ENCODE data around the gene ZNF613. TPM values are rescaled to one million over a fixed set of nuclear protein-coding genes. Genes with fewer than 3 reads are reported as not detected.

ZNF613 gene
- total and polyA plus RNA-seq, 10 donors, result 2.8 to 11.6 (median 5.4) TPM

- peaks cover 40 to 100% (median 100%) of the 10 kb centered on the region in 8 donors for H3K9me3 ChIP-seq
- no peak overlapping the region for H3K4me3 ChIP-seq
- no peaks in the 10 kb centered on the region for H3K27me3 ChIP-seq (replicated peaks in 1 of 7)
- no peak overlapping the region for H3K27ac ChIP-seq
- no peak for DNase-seq
- H3K4me1 ChIP-seq, result no peaks in the 10 kb centered on the region
- intact Hi-C loops (cut with DNase I; ENCODE audit: low total_unique reads), result no loop called here
- H3K36me3 ChIP-seq, result peaks cover 56 to 100% (median 99%) of the 10 kb centered on the region in 6 donors
- 94 to 100% (median 98%) methylated on average over 2 of the region's 2 CpGs for WGBS, 5 donors
- no peak for TF ChIP-seq CTCF (IDR thresholded peaks at IDR 0.05 in 8 of 11, conservative IDR thresholded peaks at IDR 0.05 in 3 of 11)
- no peak for TF ChIP-seq POLR2A (IDR thresholded peaks at IDR 0.05)
- no peak for TF ChIP-seq POLR2AphosphoS5 (IDR thresholded peaks at IDR 0.05)
These were observed 11.7 kb downstream of the ZNF613 start for GRCh38 chr19:51938936-51939335.

GRCh38 chr19:51944798-51945552, 17.7 kb downstream of the ZNF613 start:
- H3K4me3 ChIP-seq, result peak overlapping the region in 1 of 8 donors; percentile 31
- H3K9me3 ChIP-seq, result peaks cover 51 to 100% (median 100%) of the 10 kb centered on the region in 8 donors
- WGBS, 5 donors, result 89 to 97% (median 94%) methylated on average over 7 of the region's 7 CpGs
- TF ChIP-seq POLR2A (IDR thresholded peaks at IDR 0.05), result no peak
- no peak for TF ChIP-seq CTCF (IDR thresholded peaks at IDR 0.05 in 8 of 11, conservative IDR thresholded peaks at IDR 0.05 in 3 of 11)
- no peak for TF ChIP-seq POLR2AphosphoS5 (IDR thresholded peaks at IDR 0.05)
- H3K27ac ChIP-seq, result no peak overlapping the region
- peaks cover 47 to 61% (median 57%) of the 10 kb centered on the region in 6 donors for H3K36me3 ChIP-seq
- intact Hi-C loops (cut with DNase I; ENCODE audit: low total_unique reads), result no loop called here
- no peaks in the 10 kb centered on the region for H3K27me3 ChIP-seq (replicated peaks in 1 of 7)
- no peak for DNase-seq
- no peaks in the 10 kb centered on the region for H3K4me1 ChIP-seq

- 87 to 97% (median 91%) methylated on average over 1 of the region's 1 CpG for WGBS, 5 donors
- Histone ChIP-seq H3K9me3 (peaks cover 47 to 100% (median 100%) of the 10 kb centered on the region in 8 donors), H3K27ac (no peak overlapping the region)
These were observed 19.3 kb downstream of the ZNF613 start for GRCh38 chr19:51946602-51947001.

More at GRCh38 chr19:51946602-51947001, 19.3 kb downstream of the ZNF613 start:
- Histone ChIP-seq H3K36me3 (peaks cover 32 to 44% (median 41%) of the 10 kb centered on the region in 6 donors), H3K4me3 (no peak overlapping the region), H3K27me3 (replicated peaks in 1 of 7) (no peaks in the 10 kb centered on the region), H3K4me1 (no peaks in the 10 kb centered on the region)
- DNase-seq, result no peak
- intact Hi-C loops (cut with DNase I; ENCODE audit: low total_unique reads), result no loop called here
- no peak for TF ChIP-seq POLR2AphosphoS5 (IDR thresholded peaks at IDR 0.05)
- no peak for TF ChIP-seq POLR2A (IDR thresholded peaks at IDR 0.05)
- TF ChIP-seq CTCF (IDR thresholded peaks at IDR 0.05 in 8 of 11, conservative IDR thresholded peaks at IDR 0.05 in 3 of 11), result no peak

Measured in spleen (tissue), 11 donors.